HuH-7 (cell line): Measurements from ENCODE around the gene OVOL1.
A peak's percentile ranks its signal among the peaks of the same experiment; 100 is the strongest.
"Not testable (repeated sequence)": the region's sequence is repeated elsewhere in the genome, so short reads cannot be mapped to it uniquely, and the experiment has no call there.

Experiments used
- DNase-seq: peaks from one replicate; pipeline ENCODE4 v3.0.0; 2011; ENCODE audit warnings: low spot score

Gene OVOL1

GRCh38 chr11:65814986-65815565 lies 28.2 kb downstream of the OVOL1 start:
- no peak for DNase-seq

- no peak for DNase-seq
These were observed 29.8 kb downstream of the OVOL1 start for GRCh38 chr11:65816696-65817095.

DNA sequence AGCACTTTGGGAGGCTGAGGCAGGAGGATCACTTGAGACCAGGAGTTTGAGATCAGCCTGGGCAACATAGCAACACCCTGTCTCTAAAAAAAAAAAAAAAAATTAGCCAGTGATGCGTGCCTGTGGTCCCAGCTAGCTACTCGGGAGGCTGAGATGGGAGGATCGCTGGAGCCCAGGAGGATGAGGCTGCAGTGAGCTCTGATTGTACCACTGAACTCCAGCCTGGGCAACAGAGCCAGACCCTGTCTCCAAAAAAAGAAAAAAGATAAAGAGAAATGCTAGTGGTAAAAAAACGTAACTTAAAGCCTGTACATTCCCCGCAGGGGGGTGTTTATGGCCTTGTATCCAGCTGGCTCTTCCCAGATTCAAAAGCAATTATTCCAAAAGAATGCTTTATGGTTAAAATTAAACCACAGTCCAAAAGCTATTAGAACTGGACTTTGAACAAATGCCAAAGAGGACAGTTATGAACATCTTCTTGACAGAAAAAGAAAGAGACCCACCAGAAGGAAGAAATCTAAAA lies 30.5 kb downstream of the OVOL1 start:
- DNase-seq: no peak

DNA sequence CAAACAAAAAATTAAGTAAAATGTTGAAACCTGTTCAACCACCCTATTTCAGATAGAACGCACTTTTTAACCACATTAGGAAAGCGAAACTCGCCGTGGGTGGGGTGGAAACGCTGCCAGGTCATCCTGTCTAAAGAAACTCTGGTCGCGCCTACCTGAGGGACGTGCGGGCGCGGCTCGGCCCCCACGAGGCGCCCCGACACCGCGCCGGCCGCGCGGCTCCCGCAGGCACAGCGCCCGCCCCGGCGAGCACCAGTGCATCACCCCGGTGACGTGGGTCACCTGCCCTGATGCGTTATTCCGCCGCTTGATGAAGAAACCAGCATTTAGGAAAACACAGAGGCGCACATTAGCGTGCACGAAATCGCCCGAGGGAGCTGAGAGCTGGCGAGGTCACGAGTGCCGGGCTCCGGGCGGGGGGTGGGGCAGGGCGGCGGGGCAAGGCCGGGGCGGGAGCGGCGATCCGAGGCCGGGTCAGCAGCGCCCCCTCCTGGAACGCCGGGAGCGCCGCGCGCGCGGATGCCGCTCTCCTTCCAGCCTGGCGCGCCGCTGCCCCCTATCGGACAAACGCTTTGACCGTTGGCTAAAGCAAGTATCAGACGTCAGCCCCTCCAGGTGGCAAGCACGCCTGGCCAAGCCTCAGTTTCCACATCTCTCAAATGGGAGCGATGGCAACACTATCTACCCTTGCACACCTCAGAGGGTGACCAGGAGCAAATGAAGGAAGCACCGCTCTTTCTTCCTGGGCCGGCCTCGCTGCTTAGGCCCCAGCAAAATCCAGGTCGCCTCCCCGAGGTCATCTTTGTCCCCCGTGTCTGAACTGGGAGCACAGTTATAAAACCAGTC lies 31.2 kb downstream of the OVOL1 start:
- peak; percentile 84 for DNase-seq

DNA sequence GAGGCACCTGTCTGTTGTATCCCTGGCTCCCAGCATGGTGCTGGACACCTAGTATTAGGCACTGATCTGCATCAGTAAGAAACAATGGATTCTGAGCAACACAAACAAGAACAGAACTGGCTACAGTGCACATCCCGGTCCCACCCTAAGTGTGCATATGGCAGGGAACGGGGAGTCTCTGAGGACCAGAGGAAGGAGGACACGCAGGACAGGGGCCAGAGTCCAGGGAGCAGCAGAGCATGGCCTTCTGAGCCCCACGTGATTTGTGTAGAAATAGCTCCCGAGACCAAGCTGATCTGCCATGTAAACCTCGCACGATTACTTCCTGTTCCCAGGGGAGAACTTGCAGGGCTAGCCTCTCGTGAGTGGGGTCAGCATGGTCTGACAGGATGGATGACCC lies 34.2 kb downstream of the OVOL1 start:
- DNase-seq: no peak

DNA sequence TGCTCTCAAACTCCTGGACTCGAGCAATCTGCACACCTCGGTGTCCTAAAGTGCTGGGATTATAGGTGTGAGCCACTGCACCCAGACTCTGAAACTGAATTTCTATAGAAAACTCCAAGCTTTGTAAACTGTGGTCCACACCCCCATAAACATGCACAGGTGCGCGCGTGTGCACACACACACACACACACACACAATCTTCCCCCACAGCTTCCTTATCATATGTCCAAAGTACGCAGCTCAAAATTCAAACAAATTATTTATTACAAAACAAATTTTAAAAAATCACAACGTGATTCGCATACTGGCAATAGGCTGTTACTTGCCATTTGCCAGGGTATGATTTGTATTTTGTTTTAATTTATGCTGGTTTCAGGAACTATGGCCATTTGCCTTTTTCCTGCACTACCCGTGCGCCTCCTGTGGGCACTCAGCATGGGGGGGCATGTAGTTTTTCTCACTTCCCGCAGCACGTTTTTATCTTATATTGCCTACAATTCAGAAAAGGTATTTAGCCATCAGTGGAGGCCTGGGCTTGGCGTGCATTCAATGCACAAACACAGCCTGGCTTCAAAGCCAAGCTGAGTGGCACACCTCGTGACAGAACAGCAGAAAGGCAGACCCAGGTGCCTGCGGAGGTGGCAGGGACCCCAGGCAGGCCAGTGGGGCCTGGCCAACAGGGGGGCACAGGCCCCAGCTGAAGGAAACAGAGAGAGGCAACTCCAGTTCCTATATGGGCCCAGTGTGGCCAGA lies 36.1 kb downstream of the OVOL1 start:
- DNase-seq: no peak

DNA sequence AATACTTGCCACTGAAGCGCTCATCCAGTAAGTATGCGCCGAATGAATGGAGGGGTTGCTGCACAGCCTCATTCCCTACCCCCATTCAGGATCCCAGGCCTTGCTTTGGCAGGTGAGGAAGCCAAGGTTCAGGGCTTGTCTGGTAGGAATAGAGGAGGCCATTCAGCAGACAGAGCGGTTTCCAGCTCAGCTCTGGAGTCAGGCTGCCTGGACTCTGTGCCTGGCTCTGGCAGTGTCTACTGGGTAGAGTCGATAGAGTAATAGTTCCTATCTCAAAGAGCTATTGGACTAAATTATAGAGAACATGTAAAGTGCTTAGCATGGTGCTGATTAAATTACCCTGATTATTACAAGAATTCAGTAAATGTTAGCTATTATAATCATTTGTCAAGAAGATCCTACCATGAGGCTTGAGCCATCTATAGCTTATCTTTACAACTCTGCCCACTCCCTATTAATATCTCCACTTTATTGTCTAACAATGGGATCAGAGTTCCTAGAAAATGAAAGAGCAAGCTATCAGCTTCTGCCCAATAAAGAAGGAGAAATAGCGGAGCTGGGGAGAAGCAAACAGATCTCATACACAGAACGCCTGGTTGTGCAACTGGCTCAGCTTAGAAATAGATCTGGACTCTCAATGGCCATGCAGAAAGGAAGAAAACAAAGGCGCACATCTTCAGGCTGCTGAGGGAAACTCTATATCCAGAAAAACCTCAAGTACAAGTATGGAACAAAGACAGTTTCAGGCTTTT lies 40.3 kb downstream of the OVOL1 start:
- no peak for DNase-seq

DNA sequence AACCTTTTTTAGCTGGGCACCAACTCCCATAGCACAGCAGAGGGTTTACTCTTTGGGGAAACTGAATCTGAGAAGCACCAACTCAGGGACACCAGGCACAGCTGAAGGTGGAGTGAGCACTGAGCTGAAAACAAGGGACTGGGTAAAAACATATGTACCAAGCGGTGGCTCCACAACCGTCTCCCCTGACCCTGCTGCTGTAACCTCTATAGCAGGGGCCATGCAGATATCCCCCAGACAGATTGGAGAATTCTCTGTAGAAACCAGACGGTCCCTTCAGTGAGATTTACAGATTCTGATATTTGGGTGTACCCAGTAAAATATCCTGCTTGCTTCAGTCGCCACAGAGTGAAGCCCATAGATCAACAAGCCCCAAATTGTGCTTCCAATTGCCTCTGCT lies 42.6 kb downstream of the OVOL1 start:
- DNase-seq: no peak

DNA sequence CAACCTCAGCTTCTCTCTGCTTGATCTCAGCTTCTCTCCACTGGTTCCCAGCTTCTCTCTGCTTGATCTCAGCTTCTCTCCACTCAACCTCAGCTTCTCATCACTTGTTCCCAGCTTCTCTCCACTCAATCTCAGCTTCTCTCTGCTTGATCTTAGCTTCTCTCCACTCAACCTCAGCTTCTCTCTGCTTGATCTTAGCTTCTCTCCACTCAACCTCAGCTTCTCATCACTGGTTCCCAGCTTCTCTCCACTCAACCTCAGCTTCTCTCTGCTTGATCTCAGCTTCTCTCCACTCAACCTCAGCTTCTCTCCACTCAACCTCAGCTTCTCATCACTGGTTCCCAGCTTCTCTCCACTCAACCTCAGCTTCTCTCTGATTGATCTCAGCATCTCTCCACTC lies 45.4 kb downstream of the OVOL1 start:
- DNase-seq: not testable (repeated sequence)

DNA sequence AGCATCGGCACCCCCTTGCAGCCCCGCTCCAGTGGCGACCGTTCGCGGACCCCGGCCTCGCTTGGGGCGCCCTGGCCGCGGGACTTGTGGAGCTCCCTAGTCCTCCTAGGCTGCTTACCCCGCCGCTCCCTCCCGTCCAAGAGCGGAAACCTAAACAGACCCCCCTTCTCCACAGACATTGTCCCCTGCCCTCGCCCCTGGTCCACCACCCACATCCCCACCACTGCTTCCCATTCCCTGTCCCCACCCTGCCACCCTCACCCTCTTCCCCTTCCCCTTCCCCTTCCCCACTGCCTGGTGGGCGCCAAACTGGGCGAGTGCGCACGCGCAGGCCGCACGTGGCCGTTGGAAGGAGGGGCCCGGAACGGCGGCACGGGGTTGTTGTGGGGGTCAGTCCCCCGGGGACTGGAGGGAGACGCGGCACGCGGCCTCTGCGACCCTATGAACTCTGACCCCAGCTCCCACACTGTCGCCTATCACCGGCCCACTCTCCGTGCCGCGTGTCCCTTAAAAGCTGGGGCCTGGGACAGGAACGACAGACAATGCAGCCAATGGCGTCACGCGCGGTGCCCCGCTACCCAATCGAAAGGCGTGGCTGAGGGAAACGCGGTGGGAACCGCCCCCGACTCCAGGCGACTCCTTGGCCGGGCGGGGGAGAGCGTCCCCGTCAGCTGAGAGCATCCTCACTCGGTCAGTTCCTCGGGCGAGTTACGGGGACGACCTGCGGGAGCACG lies 46.6 kb downstream of the OVOL1 start, which contains the start of gene SNX32:
TSS of gene SNX32 (plus strand) at position 667 of the 734 bp plus-strand sequence. CDS start 103 bp downstream, outside the sequence.
- DNase-seq: peak; percentile 85

DNA sequence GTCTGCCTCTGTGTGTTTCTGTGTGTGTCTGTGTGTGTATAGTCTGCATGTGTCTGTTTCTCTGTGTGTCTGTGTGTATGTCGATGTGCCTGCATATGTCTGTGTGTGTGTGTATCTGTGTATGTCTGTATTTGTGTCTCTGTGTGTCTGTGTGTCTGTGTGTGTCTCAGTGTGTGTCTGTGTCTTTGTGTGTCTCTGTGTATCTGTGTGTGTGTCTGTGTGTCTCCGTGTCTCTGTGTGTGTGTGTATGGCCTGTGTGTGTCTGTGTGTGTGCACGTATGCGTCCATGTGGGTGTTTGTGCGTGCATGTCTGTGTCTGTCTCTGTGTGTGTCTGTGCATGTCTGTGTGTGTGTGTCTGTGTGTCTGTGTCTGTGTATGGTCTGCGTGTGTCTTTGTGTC lies 47.3 kb downstream of the OVOL1 start:
- DNase-seq: no peak

DNA sequence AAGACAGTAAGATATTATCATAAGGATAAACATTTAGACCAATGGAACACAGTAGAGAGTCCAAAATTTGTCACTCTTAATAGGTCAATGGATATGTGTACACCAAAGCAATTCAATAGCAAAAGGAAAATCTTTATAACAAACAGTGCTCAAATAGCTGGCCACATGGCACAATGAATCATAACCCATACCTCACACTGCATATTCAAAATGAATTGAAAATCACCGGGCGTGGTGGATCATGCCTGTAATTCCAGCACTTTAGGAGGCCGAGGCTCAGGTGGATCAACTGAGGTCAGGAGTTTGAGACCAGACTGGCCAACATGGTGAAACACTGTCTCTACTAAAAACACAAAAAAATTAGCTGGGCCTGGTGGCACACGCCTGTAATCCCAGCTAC lies 55.3 kb downstream of the OVOL1 start:
- no peak for DNase-seq

DNA sequence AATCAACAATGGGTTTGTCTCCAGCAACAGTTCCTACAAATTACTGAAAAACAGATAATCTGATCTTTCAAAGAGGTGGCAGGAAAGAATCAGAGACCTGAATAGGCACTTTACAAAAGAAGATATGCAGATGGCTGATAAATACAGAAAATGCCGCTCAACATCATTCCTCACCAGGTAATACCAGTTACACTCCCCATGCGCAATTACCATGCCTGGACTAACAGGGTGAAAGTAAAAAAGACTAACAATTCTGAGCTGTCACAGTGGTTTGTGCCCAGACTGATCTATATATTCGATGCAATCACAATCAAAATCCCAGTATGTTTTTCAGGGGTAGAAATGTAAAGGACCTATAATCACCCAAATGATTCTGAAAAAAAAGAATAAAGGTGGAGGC lies 56.9 kb downstream of the OVOL1 start:
- DNase-seq: no peak

DNA sequence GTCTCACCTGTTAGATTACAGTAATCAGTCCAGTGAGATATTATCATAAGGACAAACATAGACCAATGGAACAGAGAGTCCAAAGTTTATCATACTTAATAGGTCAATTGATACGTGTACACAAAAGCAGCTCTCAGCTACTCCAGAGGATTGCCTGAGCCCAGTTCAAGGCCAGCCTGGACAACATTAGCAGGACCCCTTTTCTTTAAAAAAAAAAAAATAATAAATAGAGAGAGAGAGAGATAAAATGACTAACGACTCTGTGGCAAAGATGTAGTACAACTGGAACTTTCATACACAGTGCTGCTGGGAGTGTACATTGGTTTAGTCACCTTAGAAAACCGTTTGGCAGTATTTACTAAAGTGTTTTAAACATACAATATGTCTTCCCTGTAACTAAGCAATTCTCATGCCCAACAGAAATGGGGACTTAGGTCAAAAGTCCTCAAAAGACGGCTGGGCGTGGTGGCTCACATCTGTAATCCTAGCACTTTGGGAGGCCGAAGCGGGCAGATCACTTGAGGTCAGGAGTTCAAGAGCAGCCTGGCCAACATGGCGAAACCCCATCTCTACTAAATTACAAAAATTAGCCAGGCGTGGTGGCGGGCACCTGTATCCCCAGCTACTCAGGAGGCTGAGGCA lies 57.5 kb downstream of the OVOL1 start:
- no peak for DNase-seq
